Measurements from ENCODE around the gene FOXD4.
"Not testable (repeated sequence)": the region's sequence is repeated elsewhere in the genome, so short reads cannot be mapped to it uniquely, and the experiment has no call there.

DNA sequence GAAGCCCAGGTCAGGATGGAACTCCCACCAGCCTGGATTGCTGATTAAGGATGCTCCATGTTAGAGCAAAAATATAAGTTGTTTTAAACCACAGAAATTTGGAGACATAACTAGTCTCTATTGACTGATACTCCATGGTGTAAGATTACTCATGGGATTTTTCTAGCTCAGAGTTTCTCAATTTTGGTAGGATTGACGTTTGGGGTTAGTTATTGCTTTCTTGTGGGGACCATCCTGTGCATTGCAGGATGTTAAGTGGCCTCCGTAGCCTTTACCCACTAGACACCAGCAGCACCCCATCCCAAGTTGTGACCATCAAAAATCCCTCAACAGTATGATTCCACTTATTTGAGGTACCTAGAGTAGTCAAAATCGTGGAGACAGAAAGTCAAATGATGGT, 19.4 kb downstream of the FOXD4 start:
- not testable (repeated sequence) for TF ChIP-seq NPAS2 (CRISPR knock-in tag; IDR thresholded peaks at IDR 0.05; ENCODE audit: borderline replicate concordance); ESRRA (IDR thresholded peaks at IDR 0.05; ENCODE audit: borderline replicate concordance, low read length); NFE2L2 (conservative IDR thresholded peaks at IDR 0.05; ENCODE audit: low read length); ZFP36 (IDR thresholded peaks at IDR 0.05; ENCODE audit: borderline replicate concordance, partially characterized antibody)
- TF ChIP-seq, protein P1, sequence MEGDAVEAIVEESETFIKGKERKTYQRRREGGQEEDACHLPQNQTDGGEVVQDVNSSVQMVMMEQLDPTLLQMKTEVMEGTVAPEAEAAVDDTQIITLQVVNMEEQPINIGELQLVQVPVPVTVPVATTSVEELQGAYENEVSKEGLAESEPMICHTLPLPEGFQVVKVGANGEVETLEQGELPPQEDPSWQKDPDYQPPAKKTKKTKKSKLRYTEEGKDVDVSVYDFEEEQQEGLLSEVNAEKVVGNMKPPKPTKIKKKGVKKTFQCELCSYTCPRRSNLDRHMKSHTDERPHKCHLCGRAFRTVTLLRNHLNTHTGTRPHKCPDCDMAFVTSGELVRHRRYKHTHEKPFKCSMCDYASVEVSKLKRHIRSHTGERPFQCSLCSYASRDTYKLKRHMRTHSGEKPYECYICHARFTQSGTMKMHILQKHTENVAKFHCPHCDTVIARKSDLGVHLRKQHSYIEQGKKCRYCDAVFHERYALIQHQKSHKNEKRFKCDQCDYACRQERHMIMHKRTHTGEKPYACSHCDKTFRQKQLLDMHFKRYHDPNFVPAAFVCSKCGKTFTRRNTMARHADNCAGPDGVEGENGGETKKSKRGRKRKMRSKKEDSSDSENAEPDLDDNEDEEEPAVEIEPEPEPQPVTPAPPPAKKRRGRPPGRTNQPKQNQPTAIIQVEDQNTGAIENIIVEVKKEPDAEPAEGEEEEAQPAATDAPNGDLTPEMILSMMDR (IDR thresholded peaks at IDR 0.05) = not testable (repeated sequence)
- TF ChIP-seq, protein P2, sequence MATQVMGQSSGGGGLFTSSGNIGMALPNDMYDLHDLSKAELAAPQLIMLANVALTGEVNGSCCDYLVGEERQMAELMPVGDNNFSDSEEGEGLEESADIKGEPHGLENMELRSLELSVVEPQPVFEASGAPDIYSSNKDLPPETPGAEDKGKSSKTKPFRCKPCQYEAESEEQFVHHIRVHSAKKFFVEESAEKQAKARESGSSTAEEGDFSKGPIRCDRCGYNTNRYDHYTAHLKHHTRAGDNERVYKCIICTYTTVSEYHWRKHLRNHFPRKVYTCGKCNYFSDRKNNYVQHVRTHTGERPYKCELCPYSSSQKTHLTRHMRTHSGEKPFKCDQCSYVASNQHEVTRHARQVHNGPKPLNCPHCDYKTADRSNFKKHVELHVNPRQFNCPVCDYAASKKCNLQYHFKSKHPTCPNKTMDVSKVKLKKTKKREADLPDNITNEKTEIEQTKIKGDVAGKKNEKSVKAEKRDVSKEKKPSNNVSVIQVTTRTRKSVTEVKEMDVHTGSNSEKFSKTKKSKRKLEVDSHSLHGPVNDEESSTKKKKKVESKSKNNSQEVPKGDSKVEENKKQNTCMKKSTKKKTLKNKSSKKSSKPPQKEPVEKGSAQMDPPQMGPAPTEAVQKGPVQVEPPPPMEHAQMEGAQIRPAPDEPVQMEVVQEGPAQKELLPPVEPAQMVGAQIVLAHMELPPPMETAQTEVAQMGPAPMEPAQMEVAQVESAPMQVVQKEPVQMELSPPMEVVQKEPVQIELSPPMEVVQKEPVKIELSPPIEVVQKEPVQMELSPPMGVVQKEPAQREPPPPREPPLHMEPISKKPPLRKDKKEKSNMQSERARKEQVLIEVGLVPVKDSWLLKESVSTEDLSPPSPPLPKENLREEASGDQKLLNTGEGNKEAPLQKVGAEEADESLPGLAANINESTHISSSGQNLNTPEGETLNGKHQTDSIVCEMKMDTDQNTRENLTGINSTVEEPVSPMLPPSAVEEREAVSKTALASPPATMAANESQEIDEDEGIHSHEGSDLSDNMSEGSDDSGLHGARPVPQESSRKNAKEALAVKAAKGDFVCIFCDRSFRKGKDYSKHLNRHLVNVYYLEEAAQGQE (IDR thresholded peaks at IDR 0.05) = not testable (repeated sequence)
- TF ChIP-seq, protein P3, sequence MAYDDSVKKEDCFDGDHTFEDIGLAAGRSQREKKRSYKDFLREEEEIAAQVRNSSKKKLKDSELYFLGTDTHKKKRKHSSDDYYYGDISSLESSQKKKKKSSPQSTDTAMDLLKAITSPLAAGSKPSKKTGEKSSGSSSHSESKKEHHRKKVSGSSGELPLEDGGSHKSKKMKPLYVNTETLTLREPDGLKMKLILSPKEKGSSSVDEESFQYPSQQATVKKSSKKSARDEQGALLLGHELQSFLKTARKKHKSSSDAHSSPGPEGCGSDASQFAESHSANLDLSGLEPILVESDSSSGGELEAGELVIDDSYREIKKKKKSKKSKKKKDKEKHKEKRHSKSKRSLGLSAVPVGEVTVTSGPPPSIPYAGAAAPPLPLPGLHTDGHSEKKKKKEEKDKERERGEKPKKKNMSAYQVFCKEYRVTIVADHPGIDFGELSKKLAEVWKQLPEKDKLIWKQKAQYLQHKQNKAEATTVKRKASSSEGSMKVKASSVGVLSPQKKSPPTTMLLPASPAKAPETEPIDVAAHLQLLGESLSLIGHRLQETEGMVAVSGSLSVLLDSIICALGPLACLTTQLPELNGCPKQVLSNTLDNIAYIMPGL (CRISPR knock-in tag; IDR thresholded peaks at IDR 0.05; ENCODE audit: borderline replicate concordance) = not testable (repeated sequence)
- TF ChIP-seq, protein P4, sequence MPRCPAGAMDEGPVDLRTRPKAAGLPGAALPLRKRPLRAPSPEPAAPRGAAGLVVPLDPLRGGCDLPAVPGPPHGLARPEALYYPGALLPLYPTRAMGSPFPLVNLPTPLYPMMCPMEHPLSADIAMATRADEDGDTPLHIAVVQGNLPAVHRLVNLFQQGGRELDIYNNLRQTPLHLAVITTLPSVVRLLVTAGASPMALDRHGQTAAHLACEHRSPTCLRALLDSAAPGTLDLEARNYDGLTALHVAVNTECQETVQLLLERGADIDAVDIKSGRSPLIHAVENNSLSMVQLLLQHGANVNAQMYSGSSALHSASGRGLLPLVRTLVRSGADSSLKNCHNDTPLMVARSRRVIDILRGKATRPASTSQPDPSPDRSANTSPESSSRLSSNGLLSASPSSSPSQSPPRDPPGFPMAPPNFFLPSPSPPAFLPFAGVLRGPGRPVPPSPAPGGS (IDR thresholded peaks at IDR 0.05) = not testable (repeated sequence)
